Measurements from ENCODE around the gene SLC27A2. TPM values are rescaled to one million over a fixed set of nuclear protein-coding genes. Genes with fewer than 3 reads are reported as not detected.

SLC27A2 gene
- total and polyA plus RNA-seq, 2 donors (not counting 1 experiment from before 2014, with no cell fraction given): 0.39 to 0.49 TPM

- no peaks in the 10 kb centered on the region for H3K4me1 Mint-ChIP-seq
- POLR2A ChIA-PET: no interaction called here
- no peaks in the 10 kb centered on the region for H3K36me3 ChIP-seq (replicated peaks in 1 of 2; ENCODE audit: control extremely low read depth in 1 of 2, control insufficient read depth in 1 of 2, extremely low read depth in 1 of 2, insufficient read depth in 2 of 2, low read length in 1 of 2)
- no peak overlapping the region for H3K4me3 ChIP-seq (ENCODE audit: control extremely low read depth in 1 of 5, extremely low read depth in 1 of 5, insufficient read depth in 1 of 5, low read depth in 2 of 5, low read length in 4 of 5)
- no peak overlapping the region for H3K27ac ChIP-seq (ENCODE audit: low read length in 2 of 2)
- no peaks in the 10 kb centered on the region for H3K27me3 Mint-ChIP-seq
- no peaks in the 10 kb centered on the region for H3K9me3 Mint-ChIP-seq (ENCODE audit: insufficient read depth)
- H3K4me2 ChIP-seq (replicated peaks; ENCODE audit: low read depth, low read length, poor library complexity, severe bottlenecking): no peak overlapping the region
- H3K79me2 ChIP-seq (ENCODE audit: control insufficient read depth, insufficient read depth, low read length): no peaks in the 10 kb centered on the region
- TF ChIP-seq EZH2 (IDR thresholded peaks at IDR 0.05; ENCODE audit: borderline replicate concordance, insufficient read depth, low read depth, low read length, poor library complexity, severe bottlenecking) (no peak), CTCF (IDR thresholded peaks at IDR 0.05) (no peak)
- no peak overlapping the region for H2AFZ ChIP-seq (ENCODE audit: insufficient read depth, low read depth, low read length, poor library complexity, severe bottlenecking)
- H4K20me1 ChIP-seq (ENCODE audit: control insufficient read depth, insufficient read depth, low read length, poor library complexity, severe bottlenecking): no peaks in the 10 kb centered on the region
- CTCF ChIA-PET: no interaction called here
- no peak overlapping the region for H3K9ac ChIP-seq (ENCODE audit: low read length)
- H3K27me3 ChIP-seq (replicated peaks in 1 of 4; ENCODE audit: control extremely low read depth in 1 of 4, control insufficient read depth in 3 of 4, insufficient read depth in 4 of 4, low read length in 3 of 4): no peaks in the 10 kb centered on the region
- no peaks in the 10 kb centered on the region for H3K9me3 ChIP-seq (ENCODE audit: control extremely low read depth in 1 of 3, control insufficient read depth in 2 of 3, insufficient read depth in 1 of 3, low read length in 2 of 3)
- no peaks in the 10 kb centered on the region for H3K4me1 ChIP-seq (ENCODE audit: control insufficient read depth in 2 of 2, insufficient read depth in 2 of 2, low read length in 2 of 2)
- intact Hi-C loops (cut with micrococcal nuclease): no loop called here
- no peak for DNase-seq
- no peak overlapping the region for H3K4me3 Mint-ChIP-seq
- H3K27ac Mint-ChIP-seq: no peak overlapping the region
- ATAC-seq (ENCODE audit: low read depth): no peak
- 100% methylated on average over 1 of the region's 2 CpGs for WGBS (ENCODE audit: insufficient coverage)
Measured at GRCh38 chr15:50238255-50238654, 56.3 kb downstream of the SLC27A2 start.

- H3K4me3 ChIP-seq (ENCODE audit: control extremely low read depth in 1 of 5, extremely low read depth in 1 of 5, insufficient read depth in 1 of 5, low read depth in 2 of 5, low read length in 4 of 5): no peak overlapping the region
- no peak for ATAC-seq (ENCODE audit: low read depth)
- H3K79me2 ChIP-seq (ENCODE audit: control insufficient read depth, insufficient read depth, low read length): no peaks in the 10 kb centered on the region
- CTCF ChIA-PET: no interaction called here
- H2AFZ ChIP-seq (ENCODE audit: insufficient read depth, low read depth, low read length, poor library complexity, severe bottlenecking): no peak overlapping the region
- no peak for TF ChIP-seq EZH2 (IDR thresholded peaks at IDR 0.05; ENCODE audit: borderline replicate concordance, insufficient read depth, low read depth, low read length, poor library complexity, severe bottlenecking)
- TF ChIP-seq CTCF (IDR thresholded peaks at IDR 0.05): no peak
- H3K9ac ChIP-seq (ENCODE audit: low read length): no peak overlapping the region
- H3K27me3 ChIP-seq (replicated peaks in 1 of 4; ENCODE audit: control extremely low read depth in 1 of 4, control insufficient read depth in 3 of 4, insufficient read depth in 4 of 4, low read length in 3 of 4): no peaks in the 10 kb centered on the region
- intact Hi-C loops (cut with micrococcal nuclease): no loop called here
- H3K27ac Mint-ChIP-seq: no peak overlapping the region
- H3K9me3 Mint-ChIP-seq (ENCODE audit: insufficient read depth): no peaks in the 10 kb centered on the region
- peaks cover under 1% of the 10 kb centered on the region for H3K4me1 Mint-ChIP-seq
- H3K4me3 Mint-ChIP-seq: no peak overlapping the region
- no peaks in the 10 kb centered on the region for H3K4me1 ChIP-seq (ENCODE audit: control insufficient read depth in 2 of 2, insufficient read depth in 2 of 2, low read length in 2 of 2)
- H3K27me3 Mint-ChIP-seq: no peaks in the 10 kb centered on the region
- POLR2A ChIA-PET: no interaction called here
- no peaks in the 10 kb centered on the region for H4K20me1 ChIP-seq (ENCODE audit: control insufficient read depth, insufficient read depth, low read length, poor library complexity, severe bottlenecking)
- DNase-seq: no peak
- H3K4me2 ChIP-seq (replicated peaks; ENCODE audit: low read depth, low read length, poor library complexity, severe bottlenecking): no peak overlapping the region
- no peaks in the 10 kb centered on the region for H3K36me3 ChIP-seq (replicated peaks in 1 of 2; ENCODE audit: control extremely low read depth in 1 of 2, control insufficient read depth in 1 of 2, extremely low read depth in 1 of 2, insufficient read depth in 2 of 2, low read length in 1 of 2)
- H3K9me3 ChIP-seq (ENCODE audit: control extremely low read depth in 1 of 3, control insufficient read depth in 2 of 3, insufficient read depth in 1 of 3, low read length in 2 of 3): no peaks in the 10 kb centered on the region
- 100% methylated on average over 2 of the region's 5 CpGs for WGBS (ENCODE audit: insufficient coverage)
- H3K27ac ChIP-seq (ENCODE audit: low read length in 2 of 2): no peak overlapping the region
Measured at GRCh38 chr15:50241684-50242450, 59.9 kb downstream of the SLC27A2 start.

All from B cell (primary cell).